PC-9 (cell line): Measurements from ENCODE around the gene RNF17.

Experiments
- CTCF ChIP-seq: fragments of 200-600 bp; sonication (generic); conservative IDR thresholded peaks from 2 replicates; pipeline ENCODE4 v1.6.1; 2017; ENCODE audit warnings: mixed run types, antibody characterized with exemption, mild to moderate bottlenecking, moderate library complexity
- EZH2 ChIP-seq: fragments of 200-600 bp; sonication (generic); IDR thresholded peaks from 2 replicates; pipeline ENCODE4 v1.8.0; 2017; ENCODE audit warnings: antibody characterized with exemption, low read depth

GRCh38 chr13:24718192-24718965 lies 45.6 kb upstream of the RNF17 start:
- TF ChIP-seq CTCF, result no peak
- TF ChIP-seq EZH2, result no peak
